ENCODE results near the gene RPTOR.
"Not testable (repeated sequence)": the region's sequence is repeated elsewhere in the genome, so short reads cannot be mapped to it uniquely, and the experiment has no call there.

RPTOR gene

DNA sequence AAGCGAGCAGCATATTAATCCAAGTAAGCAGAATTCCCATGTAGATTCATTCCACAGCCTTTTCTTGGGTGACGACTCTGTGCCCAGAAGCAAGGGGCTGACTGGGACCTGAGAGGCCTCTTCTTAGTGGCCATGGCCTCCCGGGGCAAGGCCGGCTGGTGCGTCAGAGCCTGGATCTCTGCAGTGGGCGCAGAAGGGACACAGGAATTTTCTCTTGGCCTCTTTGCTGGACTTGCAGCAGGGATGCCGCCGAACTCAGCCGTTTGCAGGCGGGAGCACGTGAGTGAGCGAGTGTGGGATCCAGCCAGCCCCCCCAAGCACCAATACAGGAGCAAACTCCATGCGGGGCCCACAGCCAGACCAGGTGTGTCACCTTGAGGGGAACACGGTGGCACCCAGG is 151.8 kb downstream of the RPTOR start:
- DNase-seq, result no peak

DNA sequence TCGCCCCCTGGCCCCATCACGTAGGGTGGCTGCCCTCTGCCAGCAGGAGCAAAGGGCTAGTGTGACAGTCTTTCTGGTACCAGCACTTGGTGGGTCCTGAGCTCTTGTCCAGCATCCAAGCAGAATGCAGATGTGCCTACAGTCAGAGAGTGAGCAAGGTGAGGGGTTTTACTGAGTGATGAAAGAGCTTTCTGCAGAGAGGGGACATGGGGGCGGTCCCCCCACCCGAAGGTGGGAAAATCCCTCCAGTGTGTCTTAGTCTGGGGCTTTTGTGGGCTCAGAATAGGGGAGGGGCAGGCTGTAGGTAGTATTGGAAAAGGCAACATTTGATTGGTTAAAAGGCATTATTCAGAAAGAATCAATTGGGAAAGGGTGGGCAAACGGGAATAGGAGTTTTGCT is 152.3 kb downstream of the RPTOR start:
- DNase-seq, result no peak

DNA sequence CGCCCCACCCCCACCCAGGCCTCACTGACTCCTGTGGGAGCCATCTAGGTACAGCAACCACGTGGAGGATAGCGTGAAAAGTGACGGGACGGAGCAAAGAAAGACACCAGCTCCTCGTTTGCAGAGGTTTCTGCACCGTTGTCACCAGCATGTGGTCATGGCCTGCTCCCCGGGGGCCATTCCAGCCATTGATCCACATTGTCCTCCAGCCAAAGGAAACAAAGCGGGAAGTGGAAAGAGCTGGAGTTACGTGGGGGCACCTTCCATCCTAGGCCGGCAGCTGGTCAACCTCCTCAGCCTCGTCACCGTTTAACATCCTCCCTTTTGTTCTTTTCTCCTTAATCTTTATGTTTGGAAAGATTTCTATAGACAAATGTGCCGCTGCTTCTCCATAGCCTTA is 153.7 kb downstream of the RPTOR start:
- DNase-seq, result no peak

DNA sequence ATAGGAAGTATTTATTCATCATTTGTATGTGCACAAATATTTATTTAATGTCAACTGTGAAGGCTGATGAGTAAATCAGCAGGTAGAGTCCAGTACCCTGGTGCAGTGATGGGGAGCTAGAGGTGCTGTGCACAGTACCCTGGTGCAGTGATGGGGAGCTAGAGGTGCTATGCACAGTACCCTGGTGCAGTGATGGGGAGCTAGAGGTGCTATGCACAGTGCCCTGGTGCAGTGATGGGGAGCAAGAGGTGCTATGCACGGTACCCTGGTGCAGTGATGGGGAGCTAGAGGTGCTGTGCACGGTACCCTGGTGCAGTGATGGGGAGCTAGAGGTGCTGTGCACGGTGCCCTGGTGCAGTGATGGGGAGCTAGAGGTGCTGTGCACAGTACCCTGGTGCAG is 154.6 kb downstream of the RPTOR start:
- DNase-seq, result not testable (repeated sequence)

DNA sequence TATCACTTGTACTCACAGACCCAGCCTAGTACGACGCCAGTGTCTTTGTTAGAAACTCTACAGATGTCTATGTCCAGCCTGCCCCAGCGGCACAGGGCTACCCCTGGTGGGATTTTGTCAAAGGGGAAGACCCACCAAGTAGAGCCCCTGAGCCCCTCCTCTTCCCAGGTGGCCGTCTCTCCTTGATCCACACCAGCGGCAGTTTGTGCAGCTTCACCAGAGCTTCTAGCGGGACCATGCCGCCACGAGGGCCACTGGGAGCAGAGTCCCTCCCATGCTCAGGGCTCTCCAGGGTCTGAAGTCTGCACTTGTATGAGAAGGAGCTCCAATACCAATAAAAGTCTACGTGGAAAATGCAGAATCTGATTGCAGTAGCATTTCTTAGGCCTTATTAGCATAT is 157.1 kb downstream of the RPTOR start:
- no peak for DNase-seq

DNA sequence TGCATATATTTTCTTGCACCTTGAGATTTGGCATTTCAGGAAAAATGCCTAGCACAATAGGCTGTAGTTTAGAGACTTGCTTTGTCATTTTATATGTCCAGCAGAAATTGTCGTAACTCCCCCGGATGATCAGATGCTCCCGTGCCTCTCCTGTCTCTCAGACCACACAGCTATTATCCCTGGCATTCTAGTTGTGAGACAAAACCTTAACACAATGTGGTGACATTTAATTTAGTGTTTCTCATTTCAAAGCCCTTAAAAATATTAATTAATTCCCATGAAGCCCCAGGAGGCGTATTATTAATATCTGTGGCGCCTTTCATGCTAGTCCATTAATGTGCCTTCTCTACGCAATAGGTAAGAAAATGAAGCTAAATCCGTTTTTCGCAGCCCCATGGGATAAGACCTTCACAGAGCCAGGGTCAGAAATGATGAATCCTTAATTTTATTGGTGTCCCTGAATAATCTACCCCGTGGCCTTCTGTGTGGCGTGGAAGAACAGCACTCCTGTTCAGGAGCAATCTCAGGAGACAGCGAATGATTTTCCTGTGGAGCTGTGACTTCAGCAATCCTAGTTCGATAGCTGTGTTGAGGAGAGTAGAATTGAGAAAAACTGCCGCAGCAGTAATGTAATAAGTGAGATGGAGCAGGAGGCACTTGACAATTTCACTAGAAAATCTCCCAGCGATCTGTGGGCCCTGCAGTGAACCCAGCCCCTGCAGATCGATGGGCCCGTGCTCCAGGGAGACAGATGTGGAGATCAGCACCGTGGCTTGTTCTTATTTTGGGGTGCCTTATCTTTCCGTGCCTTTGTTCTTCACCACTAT is 157.9 kb downstream of the RPTOR start:
- DNase-seq, result no peak

DNA sequence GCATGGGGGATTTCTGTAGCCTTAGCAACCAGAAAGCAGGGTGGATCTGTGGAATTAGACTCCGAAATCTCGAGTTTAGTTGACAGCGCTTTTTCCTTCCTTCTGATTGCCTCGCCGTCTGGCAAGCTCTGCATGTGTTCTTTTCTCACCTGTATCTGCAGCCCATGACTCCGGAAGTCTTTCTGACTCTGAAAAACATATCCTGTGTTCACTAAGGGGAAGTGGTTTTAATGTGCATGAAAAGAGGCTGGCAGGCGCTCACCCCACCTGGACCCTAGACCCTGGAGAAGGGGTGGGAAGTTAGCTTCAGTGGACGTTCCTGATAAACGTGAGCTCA is 158.5 kb downstream of the RPTOR start:
- no peak for DNase-seq

DNA sequence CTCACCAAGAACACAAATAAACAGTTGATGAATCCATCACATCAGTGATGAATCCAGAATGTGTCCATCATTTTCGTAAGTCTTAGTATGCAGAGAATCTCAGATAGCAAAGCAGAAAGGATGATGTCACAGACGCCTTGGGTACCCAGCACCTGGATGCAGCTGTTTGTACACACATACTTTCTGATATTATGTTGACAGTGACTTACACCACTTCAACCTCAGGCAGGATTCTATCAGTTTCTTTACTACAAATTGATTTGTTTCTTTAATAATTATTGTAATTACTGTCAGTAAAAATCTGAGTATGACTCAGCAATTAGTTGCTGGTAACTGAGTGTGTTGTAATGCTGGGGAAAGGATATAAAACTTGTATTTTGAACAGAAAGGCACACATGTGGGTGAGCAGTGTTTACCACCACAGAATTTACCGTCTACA is 159.8 kb downstream of the RPTOR start:
- no peak for DNase-seq

DNA sequence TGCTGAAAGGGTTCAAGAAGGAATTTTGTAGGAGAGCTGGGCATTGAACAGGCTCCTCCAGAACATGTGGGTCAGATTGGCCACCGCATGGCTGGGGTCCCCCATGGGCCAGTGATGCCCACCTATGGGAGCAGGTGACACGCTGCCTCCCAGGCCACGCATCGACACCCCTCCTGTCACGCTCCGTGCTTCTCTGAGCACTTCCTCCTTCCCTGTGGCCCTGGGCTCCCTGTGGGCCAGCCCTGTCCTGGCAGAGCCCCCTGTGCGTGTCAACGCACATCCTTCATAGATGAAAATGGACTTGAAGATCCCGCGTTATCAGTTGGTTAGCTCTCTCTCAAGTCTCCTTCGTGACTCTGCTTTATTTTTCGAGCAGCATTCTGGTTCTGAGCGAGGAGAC is 160.3 kb downstream of the RPTOR start:
- no peak for DNase-seq

DNA sequence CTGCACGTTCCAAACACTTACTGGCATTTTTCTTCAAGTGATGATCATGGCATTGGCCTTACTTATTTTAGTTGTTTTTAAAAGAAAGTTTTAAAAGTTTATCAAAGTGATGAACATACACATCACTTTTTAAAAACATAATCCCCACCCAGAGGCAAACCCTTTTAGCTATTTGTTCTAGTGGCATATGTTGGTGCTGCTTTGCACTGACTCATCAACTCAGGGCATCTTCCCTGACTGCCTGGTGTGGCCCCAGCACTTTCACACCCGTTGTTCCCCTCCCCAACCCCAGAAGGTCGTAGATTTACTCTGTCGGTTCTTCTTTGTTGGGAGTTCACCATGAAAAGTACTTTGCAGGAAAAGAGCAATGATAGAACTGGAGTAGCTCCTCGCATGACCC is 161.3 kb downstream of the RPTOR start:
- DNase-seq, result no peak

DNA sequence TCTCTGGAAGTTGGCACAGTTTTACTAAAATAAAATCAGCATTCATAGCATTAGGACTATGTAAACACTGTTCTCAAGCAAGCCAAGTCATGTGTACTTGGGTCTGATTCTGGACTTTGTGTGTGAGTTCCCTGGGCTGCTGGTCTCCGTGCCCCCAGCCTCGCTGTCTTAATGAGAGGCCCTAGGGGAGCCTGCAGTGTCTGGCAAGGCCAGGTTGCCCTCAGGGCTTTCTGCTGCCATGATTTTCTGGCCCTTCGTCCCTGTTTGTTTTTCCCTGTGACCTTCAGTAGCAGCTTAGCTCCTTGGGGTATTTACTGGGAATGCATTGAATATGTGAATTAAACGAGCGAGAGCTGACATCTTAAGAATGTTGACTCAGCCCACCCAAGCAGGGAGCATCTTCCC is 161.8 kb downstream of the RPTOR start:
- DNase-seq, result no peak

DNA sequence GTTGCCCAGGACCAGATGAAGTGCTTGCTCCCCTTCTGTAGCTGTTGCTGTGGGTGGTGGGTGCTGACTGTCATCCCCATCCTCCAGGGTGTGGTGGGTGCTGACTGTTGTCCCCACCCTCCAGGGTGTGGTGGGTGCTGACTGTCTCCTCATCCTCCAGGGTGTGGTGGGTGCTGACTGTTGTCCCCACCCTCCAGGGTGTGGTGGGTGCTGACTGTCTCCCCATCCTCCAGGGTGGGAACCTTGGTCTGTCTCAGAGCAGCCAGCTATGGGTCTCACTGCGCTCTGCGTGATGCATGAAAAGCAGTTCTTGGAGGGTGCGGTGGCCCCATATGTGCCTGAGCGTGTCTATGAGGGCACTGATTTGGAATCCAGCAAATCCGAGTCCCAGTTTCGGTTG is 163.8 kb downstream of the RPTOR start:
- no peak for DNase-seq

DNA sequence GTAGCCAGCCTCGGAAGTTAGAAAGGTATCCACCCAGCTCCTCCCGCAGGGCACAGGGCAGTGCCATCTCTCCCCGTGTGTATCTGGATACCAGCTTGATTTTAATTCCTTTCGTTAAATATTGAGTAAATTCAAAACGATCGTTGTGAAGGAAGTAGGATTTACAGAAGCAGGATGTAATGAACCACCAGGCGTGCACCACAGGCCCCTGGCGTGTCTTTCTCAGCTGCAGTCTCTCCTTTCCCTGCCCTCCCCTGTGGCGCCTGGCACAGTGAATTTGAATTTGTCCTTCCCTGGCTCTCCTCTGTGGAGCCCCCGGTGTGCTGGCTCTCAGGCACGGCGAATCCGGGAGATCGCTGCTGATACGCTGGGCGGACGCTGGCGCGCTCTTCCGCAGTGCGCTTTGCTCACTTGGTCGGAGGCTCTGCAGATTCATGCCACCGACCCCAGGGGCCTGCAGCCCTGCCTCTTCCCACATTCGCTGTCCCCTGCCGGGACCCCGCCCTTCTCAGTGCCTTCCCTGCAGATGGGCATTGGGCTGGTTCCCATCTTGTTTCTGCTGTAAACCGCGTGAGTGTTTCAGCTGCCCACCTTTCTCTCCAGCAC is 164.6 kb downstream of the RPTOR start:
- no peak for DNase-seq

DNA sequence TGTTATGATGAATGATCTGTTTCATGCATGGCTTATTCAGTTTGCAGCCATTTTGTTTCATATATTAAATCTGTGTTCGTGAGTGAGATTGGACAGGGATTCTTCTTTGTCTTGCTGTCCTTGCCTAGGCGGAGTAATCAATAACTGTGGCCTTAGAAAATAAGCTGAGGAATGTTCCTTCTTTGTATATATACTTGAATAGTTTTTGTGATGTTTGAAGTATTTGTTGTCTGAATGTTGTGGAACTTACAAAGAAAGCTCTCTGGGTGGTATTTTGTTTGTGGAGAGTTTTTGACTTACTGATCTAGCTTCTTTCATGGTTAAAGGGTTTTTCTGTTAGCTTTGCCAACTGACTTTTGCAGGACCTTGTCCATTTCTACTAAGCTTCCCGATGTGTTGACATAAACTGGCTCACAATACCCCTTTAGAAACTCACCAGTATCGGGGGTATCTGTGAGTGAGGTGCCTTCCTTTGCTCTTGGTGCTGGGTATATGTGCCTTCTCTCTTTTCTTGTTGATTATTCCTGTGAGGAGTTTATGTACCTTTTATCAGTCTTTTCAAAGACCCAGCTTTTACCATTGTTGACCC is 166.2 kb downstream of the RPTOR start:
- no peak for DNase-seq

DNA sequence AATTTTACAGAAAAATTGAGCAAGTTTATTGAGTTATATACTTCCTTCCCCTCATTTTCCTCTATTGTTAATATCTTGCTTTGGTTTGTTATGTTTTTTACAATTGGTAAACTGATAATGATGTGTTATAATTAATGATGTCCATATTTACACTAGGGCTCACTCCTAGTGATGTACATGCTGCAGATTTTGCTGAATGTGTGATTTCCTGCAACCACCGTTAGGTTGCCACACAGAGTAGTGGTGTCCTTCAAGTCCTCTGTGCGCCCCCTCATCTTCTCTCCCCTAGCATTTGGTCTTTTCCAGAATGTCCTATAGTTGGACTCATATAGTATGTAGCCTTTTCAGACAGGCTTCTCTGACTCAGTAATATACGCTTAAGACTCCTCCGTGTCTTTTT is 167.5 kb downstream of the RPTOR start:
- DNase-seq, result no peak

DNA sequence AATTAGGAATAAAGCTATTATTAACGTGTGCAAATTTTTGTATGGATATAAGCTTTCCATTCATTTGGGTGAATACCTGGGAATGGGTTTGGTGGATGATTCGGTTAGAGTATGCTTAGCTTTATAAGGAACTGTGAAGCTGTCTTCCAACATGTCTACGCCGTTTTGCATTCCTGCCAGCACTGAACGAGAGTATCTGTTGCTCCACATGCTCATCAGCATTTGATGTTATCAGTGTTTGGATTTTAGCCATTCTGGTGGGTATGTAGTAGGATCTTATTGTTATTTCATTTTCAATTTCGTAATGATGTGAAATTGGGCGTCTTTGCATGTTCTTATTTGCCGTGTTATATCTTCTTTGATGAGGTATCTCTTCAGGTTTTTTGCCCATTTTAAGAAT is 168.0 kb downstream of the RPTOR start:
- no peak for DNase-seq

DNA sequence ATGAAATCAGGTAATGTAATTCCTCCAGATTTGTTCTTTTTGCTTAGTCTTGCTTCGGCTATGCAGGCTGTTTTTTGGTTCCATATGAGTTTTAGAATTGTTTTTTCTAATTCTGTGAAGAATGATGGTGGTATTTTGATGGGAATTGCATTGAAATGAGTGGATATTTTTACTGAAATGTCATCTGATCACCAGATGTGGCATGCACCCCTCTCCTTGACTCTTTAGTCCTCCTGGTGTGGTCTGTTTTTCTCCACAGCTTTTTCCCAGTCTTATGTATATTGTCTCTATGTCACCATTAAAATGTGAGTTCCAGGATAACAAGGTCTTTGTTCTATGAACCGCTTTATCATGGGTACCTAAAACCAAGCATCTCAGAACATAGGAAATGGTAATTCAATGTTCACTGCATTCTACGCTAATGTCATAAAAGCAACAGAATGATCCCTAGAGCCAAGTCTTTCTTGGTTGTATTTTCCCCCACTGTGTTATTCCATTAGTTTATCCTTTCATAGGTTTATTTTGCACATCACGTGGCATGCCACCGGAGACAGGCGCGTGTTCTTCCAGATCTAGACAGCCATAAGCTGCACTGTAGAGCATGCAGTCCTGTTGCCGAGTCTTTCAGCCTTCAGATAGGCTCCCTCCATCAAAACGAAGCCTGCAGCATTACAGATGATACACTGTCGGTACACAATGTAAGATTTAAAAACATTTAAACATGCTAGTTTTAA is 172.5 kb downstream of the RPTOR start:
- DNase-seq, result no peak

DNA sequence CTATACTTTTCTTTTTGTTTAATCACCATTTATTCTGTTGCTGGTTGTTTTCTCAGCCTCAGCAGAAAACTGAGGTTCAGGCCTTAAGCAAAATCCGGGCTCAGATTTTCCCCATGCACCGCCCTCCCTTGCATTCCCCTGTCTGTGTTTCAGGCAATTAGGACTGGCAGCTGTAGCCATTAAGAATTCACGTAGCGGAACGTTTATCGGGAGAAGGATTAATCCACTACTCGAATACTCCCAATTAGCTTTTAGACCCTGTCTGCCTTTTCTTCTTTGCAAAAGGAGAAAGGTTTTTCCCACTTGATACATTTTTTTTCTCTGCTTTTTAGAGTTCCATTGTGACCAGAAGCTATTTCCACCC is 173.1 kb downstream of the RPTOR start:
- no peak for DNase-seq

DNA sequence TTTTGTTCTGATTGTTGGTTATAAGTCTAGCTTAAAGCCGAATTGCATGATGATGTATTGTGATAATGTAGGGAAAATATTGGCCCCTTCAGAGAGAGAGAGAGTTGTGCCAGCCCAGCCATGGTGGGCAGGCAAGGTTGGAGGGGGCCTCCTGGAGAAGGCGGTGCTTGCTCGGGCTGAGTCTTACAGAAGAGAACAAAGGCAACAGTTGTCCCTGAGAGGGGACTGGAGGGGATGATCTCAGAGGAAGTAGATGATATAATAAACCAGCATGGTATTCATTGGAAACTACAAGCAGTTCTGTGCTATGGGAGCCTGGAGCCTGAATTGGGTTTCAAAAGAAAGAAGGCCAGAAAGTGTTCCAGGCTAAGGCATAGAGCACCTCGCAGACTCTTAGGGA is 173.8 kb downstream of the RPTOR start:
- DNase-seq, result no peak

DNA sequence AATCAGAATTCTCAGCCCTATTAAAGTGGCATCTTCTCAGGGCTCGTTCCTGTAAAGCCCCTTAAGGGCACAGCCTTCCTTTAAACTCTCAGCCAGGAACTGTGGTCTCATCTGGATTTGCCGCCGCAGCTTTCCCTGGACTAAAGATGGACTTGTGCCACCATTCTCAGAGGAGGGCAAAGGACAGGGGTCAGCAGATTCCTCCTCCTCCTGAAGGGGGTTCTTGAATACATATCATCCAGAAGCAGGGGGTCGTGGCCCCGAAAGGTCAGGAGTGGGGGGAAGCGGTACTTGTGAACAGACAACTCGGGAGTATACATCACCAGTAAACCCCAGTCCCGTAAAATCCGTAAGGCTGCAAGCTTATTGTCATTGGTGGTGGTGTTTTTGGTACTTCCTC is 174.8 kb downstream of the RPTOR start:
- no peak for DNase-seq

DNA sequence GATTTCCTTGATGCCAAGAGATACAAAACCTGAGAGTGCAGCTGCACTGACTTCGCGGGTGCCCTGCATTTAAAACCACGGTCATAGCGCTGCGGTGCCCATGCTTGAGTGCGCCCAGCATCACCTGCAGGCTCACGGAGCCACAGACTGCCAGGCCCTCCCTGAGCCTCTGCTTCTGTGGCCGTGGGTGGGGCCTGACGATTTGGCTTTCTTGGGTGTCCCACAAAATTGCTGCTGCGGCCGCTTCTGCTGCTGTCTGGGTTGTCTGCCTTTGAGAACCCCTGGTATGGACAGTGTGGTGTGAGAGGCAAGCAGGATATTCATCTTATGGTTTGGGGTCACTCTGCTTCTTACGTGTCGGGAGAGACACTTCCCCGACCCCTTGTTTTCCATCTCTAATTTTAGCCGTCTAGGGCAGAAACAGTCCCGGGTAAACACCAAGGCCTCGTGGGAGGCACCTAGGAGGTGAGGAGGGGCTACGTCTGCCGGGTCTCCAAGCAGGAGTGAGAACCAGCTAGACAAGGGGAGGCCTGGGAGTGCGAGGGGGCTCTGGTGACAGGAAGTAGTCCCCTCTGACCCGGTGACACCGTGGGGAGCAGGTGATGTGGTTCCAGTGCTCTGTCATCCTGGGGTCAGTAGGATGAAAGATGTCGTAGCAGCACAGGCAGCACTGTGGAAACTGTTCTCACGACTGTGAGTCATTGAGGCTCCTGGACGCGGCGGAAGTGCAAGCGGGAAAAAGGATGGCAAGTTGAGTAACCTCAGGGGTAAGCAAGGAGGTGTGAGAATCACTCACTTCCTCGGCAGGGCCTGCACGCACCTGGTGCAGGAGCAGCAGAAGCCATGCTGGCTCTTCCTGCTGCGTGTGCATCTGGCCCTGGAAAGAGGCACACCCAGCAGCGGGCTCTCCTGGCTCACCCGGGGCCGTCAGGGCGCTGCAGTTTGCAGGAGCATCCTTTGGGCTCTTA is 176.3 kb downstream of the RPTOR start:
- DNase-seq, result peak in 1 of 4 experiments; percentile 13

DNA sequence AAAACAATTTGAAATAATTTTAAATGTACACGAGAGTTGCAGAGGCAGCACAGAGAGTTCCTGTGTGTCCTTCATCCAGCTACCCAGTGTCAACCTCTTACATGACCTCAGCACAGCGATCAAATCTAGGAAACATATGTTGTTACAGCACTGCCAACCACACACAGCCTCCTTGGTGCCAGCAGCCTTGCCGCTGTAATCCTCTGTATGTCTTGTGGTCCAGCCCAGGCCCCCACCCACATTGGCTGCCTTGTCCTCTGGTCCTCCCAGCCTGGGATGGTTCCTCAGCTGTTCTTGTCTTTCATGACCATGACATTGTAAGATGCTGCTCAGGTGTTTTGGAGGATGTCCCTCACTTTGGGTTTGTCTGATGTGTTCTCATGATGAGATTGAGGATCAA is 178.0 kb downstream of the RPTOR start:
- DNase-seq, result no peak

DNA sequence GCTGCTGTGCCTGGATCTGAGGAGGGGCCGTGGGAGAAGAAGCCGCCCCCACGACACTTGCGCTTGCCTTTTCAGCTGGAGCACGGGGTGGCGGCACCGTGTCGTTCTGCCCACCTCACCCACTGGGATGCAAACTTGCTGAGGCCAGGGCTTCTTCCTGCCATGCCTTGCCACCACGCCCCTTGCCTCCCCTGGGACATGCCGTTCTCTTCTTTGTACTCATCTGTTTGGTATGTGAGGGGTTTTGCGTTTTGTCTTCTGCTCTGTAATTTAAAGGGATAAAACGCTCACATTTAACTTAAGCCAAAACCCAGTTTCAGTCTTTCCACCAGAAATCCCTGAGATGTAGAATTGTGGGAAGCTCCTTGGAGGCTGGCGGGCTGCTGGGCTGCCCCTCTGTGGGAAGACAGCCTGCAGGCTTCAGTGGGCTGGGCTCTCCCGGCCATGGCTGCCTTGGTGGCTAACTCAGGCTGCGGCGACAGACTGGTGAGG is 180.2 kb downstream of the RPTOR start:
- DNase-seq, result no peak
